Kidney (tissue), 14 donors: Measurements from ENCODE around the gene ANAPC2. TPM values are rescaled to one million over a fixed set of nuclear protein-coding genes. Genes with fewer than 3 reads are reported as not detected.

Source experiments
- DNase-seq, 5 donors: peaks; one replicate each; pipeline ENCODE4 v3.0.0-alpha.2; 2013 to 2020
- FAIRE-seq: peaks from 2 replicates; lab custom pipeline; 2012; peaks lifted over from hg19 to GRCh38; lab: Jason Lieb, UNC
- H3K27ac ChIP-seq, 2 donors: one replicate each; pipeline ENCODE4 v1.7.0; 2013; ENCODE audit warnings: low read depth in 2 of 2, low read length in 2 of 2, inconsistent platforms in 1 of 2
- H3K27me3 ChIP-seq: one replicate; pipeline ENCODE4 v1.7.1; 2013; ENCODE audit warnings: low read length, inconsistent platforms; ENCODE audit not compliant: control insufficient read depth, insufficient read depth
- H3K36me3 ChIP-seq, 3 donors: one replicate each; pipeline versions ENCODE4 v1.7.0 to v1.7.1; 2013; ENCODE audit warnings: low read length in 3 of 3, control low read depth in 1 of 3, inconsistent platforms in 1 of 3; ENCODE audit not compliant: insufficient read depth in 3 of 3, control insufficient read depth in 2 of 3
- H3K4me1 ChIP-seq, 3 donors: one replicate each; pipeline versions ENCODE4 v1.7.0 to v1.7.1; 2013; ENCODE audit warnings: low read length in 3 of 3, inconsistent platforms in 1 of 3, low read depth in 1 of 3; ENCODE audit not compliant: control insufficient read depth in 2 of 3, insufficient read depth in 2 of 3
- H3K4me3 ChIP-seq, 3 donors: one replicate each; pipeline versions ENCODE4 v1.7.0 to v1.8.1; 2013; ENCODE audit warnings: low read length in 3 of 3, control low read depth in 1 of 3, inconsistent platforms in 1 of 3
- H3K9ac ChIP-seq, 3 donors: one replicate each; pipeline versions ENCODE4 v1.7.0 to v1.7.1; 2013; ENCODE audit warnings: low read length in 3 of 3, control low read depth in 1 of 3, inconsistent platforms in 1 of 3
- H3K9me3 ChIP-seq, 3 donors: one replicate each; pipeline versions ENCODE4 v1.7.0 to v1.7.1; 2013; ENCODE audit warnings: low read length in 3 of 3, control low read depth in 1 of 3, inconsistent platforms in 1 of 3; ENCODE audit not compliant: control insufficient read depth in 2 of 3, insufficient read depth in 1 of 3
- intact Hi-C: fragments of 100-400 bp; cut with DNase I; formaldehyde crosslinking; loops from one replicate; pipeline ENCODE4 v1.11.1; 2022
- polyA plus RNA-seq: library from polyadenylated mRNA; stranded (reverse); fragments of 350-450 nt; fragmentation: Illumina TruSeq; extraction: RNeasy Lipid Tissue Mini Kit (QIAGEN cat#74804); gene quantifications from one replicate; pipeline ENCODE4 v1.2.3, GENCODE V29; 2014; ENCODE audit warnings: low read depth, low replicate concordance; ENCODE audit not compliant: insufficient read depth
- total RNA-seq: library from RNA; stranded (reverse); fragmentation: NEBNext Ultra II Directional; extraction: Animal tissue kit (Norgen Biotek cat#: 25700); gene quantifications from one replicate; pipeline ENCODE4 v1.2.1, GENCODE V29; 2021
- TF ChIP-seq, protein P1 (sequence below): IDR thresholded peaks from 3 replicates; pipeline ENCODE4 v1.5.1; 2012; ENCODE audit warnings: mild to moderate bottlenecking, moderate library complexity, borderline replicate concordance; ENCODE audit not compliant: insufficient read depth; ENCODE audit errors: extremely low read depth
- donor health status: control.
- donor health status: control.
- donor health status: control.
- donor health status: control.
- donor health status: control.
- donor health status: DM: yes; HTN: yes; CAD: no.
- donor health status: Normal renal cell carcinoma (clear cell type).

The ANAPC2 gene
- total and polyA plus RNA-seq, 2 donors from 2014 or later: 19.9 to 57.2 TPM

- Histone ChIP-seq H3K9ac (peak within 1 kb of the TSS in 1 of 3 donors; percentile 46), H3K36me3 (no peaks in the 10 kb centered on the region), H3K27me3 (no peaks in the 10 kb centered on the region), H3K9me3 (no peaks in the 10 kb centered on the region), H3K27ac (peak within 1 kb of the TSS; percentile 63), H3K4me3 (peak within 1 kb of the TSS; percentile 45 to 67 (median 67)), H3K4me1 (peaks cover 3 to 50% (median 16%) of the 10 kb centered on the region in 3 donors)
- FAIRE-seq (peak; percentile 83), DNase-seq (peak; percentile 99 to 100 (median 99))
- intact Hi-C loops: no loop called here
- TF ChIP-seq, protein P1, sequence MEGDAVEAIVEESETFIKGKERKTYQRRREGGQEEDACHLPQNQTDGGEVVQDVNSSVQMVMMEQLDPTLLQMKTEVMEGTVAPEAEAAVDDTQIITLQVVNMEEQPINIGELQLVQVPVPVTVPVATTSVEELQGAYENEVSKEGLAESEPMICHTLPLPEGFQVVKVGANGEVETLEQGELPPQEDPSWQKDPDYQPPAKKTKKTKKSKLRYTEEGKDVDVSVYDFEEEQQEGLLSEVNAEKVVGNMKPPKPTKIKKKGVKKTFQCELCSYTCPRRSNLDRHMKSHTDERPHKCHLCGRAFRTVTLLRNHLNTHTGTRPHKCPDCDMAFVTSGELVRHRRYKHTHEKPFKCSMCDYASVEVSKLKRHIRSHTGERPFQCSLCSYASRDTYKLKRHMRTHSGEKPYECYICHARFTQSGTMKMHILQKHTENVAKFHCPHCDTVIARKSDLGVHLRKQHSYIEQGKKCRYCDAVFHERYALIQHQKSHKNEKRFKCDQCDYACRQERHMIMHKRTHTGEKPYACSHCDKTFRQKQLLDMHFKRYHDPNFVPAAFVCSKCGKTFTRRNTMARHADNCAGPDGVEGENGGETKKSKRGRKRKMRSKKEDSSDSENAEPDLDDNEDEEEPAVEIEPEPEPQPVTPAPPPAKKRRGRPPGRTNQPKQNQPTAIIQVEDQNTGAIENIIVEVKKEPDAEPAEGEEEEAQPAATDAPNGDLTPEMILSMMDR: no peak
Measured at GRCh38 chr9:137200311-137201204, 12.2 kb upstream of the ANAPC2 start, which contains the start of gene TPRN. TSS of gene TPRN (minus strand) at chr9:137200741. CDS start at chr9:137200711, 30 bp downstream.

DNA sequence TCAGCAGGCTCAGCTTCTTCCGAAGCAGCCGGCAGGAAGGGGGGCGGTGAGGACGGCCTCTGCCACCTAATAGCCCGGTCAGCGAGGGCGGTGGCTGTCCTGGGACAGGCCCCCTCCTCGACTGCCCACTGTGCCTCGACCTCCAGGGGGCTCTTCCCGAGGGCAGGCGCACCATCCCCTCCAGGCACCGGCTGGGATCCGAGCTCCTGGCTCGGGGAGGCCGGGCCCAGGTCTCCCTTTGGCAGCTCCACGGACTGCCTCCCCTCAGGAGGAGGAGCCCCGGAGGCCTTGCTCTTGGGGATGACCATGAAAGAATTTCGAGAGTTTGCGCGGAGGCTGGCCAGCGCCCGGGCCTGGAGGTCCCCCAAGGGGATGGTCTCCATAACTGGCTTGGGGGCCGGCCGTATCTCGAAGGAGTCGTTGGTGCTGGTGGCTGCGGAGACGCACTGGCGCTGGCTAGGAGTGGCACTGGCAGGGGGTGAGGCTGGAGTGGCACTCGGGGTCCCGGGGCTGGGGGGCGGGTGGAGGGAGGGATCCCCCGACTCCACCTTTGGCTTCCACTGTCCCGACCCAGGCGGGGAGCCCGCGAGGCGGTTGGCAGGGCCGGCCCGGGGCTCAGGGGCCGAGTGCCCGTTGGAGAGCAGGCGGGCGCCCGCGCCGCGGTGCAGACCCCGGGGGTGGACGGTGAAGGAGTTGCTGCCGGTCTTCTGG, 11.2 kb upstream of the ANAPC2 start:
- no peaks in the 10 kb centered on the region for H3K9me3 ChIP-seq
- intact Hi-C loops: no loop called here
- peak overlapping the region in 2 of 3 donors; percentile 19 to 41 for H3K9ac ChIP-seq
- TF ChIP-seq, protein P1: no peak
- peak overlapping the region; percentile 47 to 63 for H3K27ac ChIP-seq
- H3K36me3 ChIP-seq: no peaks in the 10 kb centered on the region
- H3K27me3 ChIP-seq: no peaks in the 10 kb centered on the region
- H3K4me3 ChIP-seq: peak overlapping the region in 2 of 3 donors; percentile 48 to 67
- FAIRE-seq (no peak), DNase-seq (peak in 1 of 5 donors; percentile 65)
- peaks cover 3 to 55% (median 16%) of the 10 kb centered on the region in 3 donors for H3K4me1 ChIP-seq

DNA sequence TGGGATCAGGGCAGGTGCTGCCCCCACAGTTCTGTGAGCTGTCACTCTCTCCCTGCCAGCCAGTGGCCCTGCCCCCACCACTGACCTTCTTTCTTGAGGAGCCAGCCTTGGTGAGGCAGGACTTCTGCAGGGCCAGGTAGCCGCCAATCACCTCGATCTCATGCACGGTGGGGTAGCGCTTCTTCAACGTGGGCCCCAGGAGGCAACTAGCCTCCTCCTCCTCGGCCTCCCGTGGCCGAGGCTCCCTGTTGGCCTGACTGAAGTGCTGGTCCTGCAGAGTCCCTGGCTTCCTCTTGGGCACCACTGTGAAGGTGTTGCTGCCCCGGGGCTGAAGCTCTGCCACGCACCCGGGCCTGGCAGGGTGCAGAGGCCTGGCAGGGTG, 10.5 kb upstream of the ANAPC2 start:
- intact Hi-C loops: no loop called here
- DNase-seq (no peak), FAIRE-seq (no peak)
- H3K4me1 ChIP-seq: peaks cover 0 to 52% (median 16%) of the 10 kb centered on the region in 3 donors
- H3K9ac ChIP-seq: peak overlapping the region in 2 of 3 donors; percentile 41 to 46
- TF ChIP-seq, protein P1: no peak
- H3K27me3 ChIP-seq: no peaks in the 10 kb centered on the region
- H3K9me3 ChIP-seq: no peaks in the 10 kb centered on the region
- no peaks in the 10 kb centered on the region for H3K36me3 ChIP-seq
- peak overlapping the region; percentile 63 to 77 for H3K27ac ChIP-seq
- H3K4me3 ChIP-seq: peak overlapping the region in 2 of 3 donors; percentile 48 to 67
